ENCODE data around the gene TREH. TPM values are rescaled to one million over a fixed set of nuclear protein-coding genes. Genes with fewer than 3 reads are reported as not detected.

The TREH gene
- total RNA-seq, 2 experiments from 2014 or later: not detected

- DNase-seq (ENCODE audit: low spot score): no peak
- Histone ChIP-seq H3K79me2 (ENCODE audit: insufficient read depth, low read depth, low read length) (no peaks in the 10 kb centered on the region), H3K9me2 (ENCODE audit: insufficient read depth, low read length) (no peaks in the 10 kb centered on the region), H4K20me1 (ENCODE audit: insufficient read depth, low read length) (no peaks in the 10 kb centered on the region), H3K4me3 (ENCODE audit: low read depth, low read length, poor library complexity, severe bottlenecking) (no peak overlapping the region), H3K4me1 (ENCODE audit: insufficient read depth, low read length, poor library complexity, severe bottlenecking) (peaks cover 6% of the 10 kb centered on the region), H3K36me3 (ENCODE audit: insufficient read depth, low read length) (no peaks in the 10 kb centered on the region), H3K27ac (ENCODE audit: low read depth, low read length, poor library complexity, severe bottlenecking) (no peak overlapping the region), H2AFZ (ENCODE audit: low read length) (no peak overlapping the region; the same call in 1 of the 2 replicates), H3K9me3 (ENCODE audit: low read length) (no peaks in the 10 kb centered on the region), H3K4me2 (ENCODE audit: low read length) (no peak overlapping the region)
- intact Hi-C loops (cut with micrococcal nuclease; ENCODE audit: unreplicated experiment): no loop called here
- POLR2A ChIA-PET: interaction anchor here (0.5 to 1.7 kb wide), 4 partner anchors 9 to 172 kb away, joined by 3 to 5 read pairs (median 3); partner anchors contain the start of gene DDX6
- TF ChIP-seq EZH2phosphoT487 (IDR thresholded peaks at IDR 0.05; ENCODE audit: borderline replicate concordance, low read depth, low read length) (no peak), CTCF (conservative IDR thresholded peaks at IDR 0.05; ENCODE audit: low read length) (no peak)
- CTCF ChIA-PET (ENCODE audit: unreplicated experiment): interaction anchor here (1.0 to 1.4 kb wide), 2 partner anchors 93 to 94 kb away, joined by 4 read pairs; no protein-coding TSS in a partner anchor
- no TSS peak for BruUV-seq (replicated peaks)
Observed at GRCh38 chr11:118696673-118697226, 17.3 kb upstream of the TREH start.

- intact Hi-C loops (cut with micrococcal nuclease; ENCODE audit: unreplicated experiment): loop anchor here (5.0 kb wide), 1 partner anchor 78 kb away; no protein-coding TSS in a partner anchor
- no peak for DNase-seq (ENCODE audit: low spot score)
- POLR2A ChIA-PET: interaction anchor here (0.7 to 1.6 kb wide), 2 partner anchors 95 to 697 kb away, joined by 3 to 4 read pairs; no protein-coding TSS in a partner anchor
Observed at GRCh38 chr11:118694771-118695170, 15.3 kb upstream of the TREH start.

More at GRCh38 chr11:118694771-118695170, 15.3 kb upstream of the TREH start:
- CTCF ChIA-PET (ENCODE audit: unreplicated experiment): interaction anchor here (0.8 to 1.5 kb wide), 2 partner anchors 95 to 98 kb away, joined by 3 to 4 read pairs; no protein-coding TSS in a partner anchor
- no peak overlapping the region for H2AFZ ChIP-seq (ENCODE audit: low read length)
- no peaks in the 10 kb centered on the region for H3K36me3 ChIP-seq (ENCODE audit: insufficient read depth, low read length)
- H3K4me2 ChIP-seq (ENCODE audit: low read length): no peak overlapping the region
- H3K4me1 ChIP-seq (ENCODE audit: insufficient read depth, low read length, poor library complexity, severe bottlenecking): peaks cover 11% of the 10 kb centered on the region
- H3K79me2 ChIP-seq (ENCODE audit: insufficient read depth, low read depth, low read length): no peaks in the 10 kb centered on the region
- no TSS peak for BruUV-seq (replicated peaks)
- no peak overlapping the region for H3K4me3 ChIP-seq (ENCODE audit: low read depth, low read length, poor library complexity, severe bottlenecking)
- no peak overlapping the region for H3K27ac ChIP-seq (ENCODE audit: low read depth, low read length, poor library complexity, severe bottlenecking)
- no peaks in the 10 kb centered on the region for H3K9me2 ChIP-seq (ENCODE audit: insufficient read depth, low read length)
- H3K9me3 ChIP-seq (ENCODE audit: low read length): no peaks in the 10 kb centered on the region
- TF ChIP-seq EZH2phosphoT487 (IDR thresholded peaks at IDR 0.05; ENCODE audit: borderline replicate concordance, low read depth, low read length) (no peak), CTCF (conservative IDR thresholded peaks at IDR 0.05; ENCODE audit: low read length) (no peak)
- H4K20me1 ChIP-seq (ENCODE audit: insufficient read depth, low read length): no peaks in the 10 kb centered on the region
